ENCODE results near the gene SLC1A4.

DNA sequence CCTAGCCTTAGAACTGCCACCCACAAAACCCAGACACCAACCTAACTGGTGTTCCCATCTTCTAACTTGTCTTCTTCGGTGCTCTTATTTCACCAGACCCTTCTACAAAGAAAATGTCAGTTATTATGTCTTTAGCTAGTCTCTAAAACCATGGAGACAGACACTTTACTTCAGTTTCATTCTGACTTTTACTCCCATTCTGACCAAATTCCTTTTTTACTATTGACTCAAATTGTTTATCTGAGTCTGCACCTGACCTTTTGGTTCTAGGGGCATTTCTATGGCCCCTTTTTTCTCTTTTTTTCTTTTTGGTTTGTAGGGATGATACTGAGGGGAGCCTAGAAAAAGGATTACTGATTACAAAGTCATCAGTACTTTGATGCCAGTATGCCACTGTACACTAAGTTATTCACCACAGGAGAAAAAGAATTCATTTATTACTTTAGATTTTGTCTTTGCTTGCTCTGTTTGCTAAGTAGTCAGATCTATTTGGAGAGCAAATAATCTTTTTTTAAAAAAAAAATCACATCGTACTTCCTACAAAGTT, 6.8 kb upstream of the SLC1A4 start:
- TF ChIP-seq POLR2A (IDR thresholded peaks at IDR 0.05; ENCODE audit: low read depth, low read length) (no peak), POLR2AphosphoS5 (IDR thresholded peaks at IDR 0.05; ENCODE audit: low read depth, low read length) (no peak), TAF1 (IDR thresholded peaks at IDR 0.05; ENCODE audit: low read depth, low read length) (no peak), PAX5 (IDR thresholded peaks at IDR 0.05; ENCODE audit: insufficient read depth, low read length, severe bottlenecking) (no peak), SPI1 (IDR thresholded peaks at IDR 0.05; ENCODE audit: low read depth, low read length) (no peak)
